ENCODE measurements around the gene OR10W1.

- TF ChIP-seq CTCF (IDR thresholded peaks at IDR 0.05; ENCODE audit: insufficient read depth, low read length, poor library complexity, severe bottlenecking) (no peak), EZH2phosphoT487 (conservative IDR thresholded peaks at IDR 0.05; ENCODE audit: low read length) (no peak)
Measured at GRCh38 chr11:58285483-58286040, 17.5 kb upstream of the OR10W1 start.
